NCI-H82 (cell line): ENCODE results near the gene MS4A1.
A peak's percentile ranks its signal among the peaks of the same experiment; 100 is the strongest.
"Not testable (repeated sequence)": the region's sequence is repeated elsewhere in the genome, so short reads cannot be mapped to it uniquely, and the experiment has no call there.

Source experiments
- DNase-seq: peaks from one replicate; lab custom pipeline; 2025; lab: John Stamatoyannopoulos, UW

MS4A1 gene

GRCh38 chr11:60455531-60456042 lies at the start of gene MS4A1:
MS4A1 (plus strand) TSS chr11:60455847; CDS start chr11:60462375, 6,528 bp downstream.
- DNase-seq, result no peak

GRCh38 chr11:60420015-60420414 lies 35.6 kb upstream of the MS4A1 start:
- DNase-seq, result no peak

GRCh38 chr11:60422609-60423008 lies 33.0 kb upstream of the MS4A1 start:
- no peak for DNase-seq

GRCh38 chr11:60428517-60428916 lies 27.1 kb upstream of the MS4A1 start:
- DNase-seq, result no peak

- DNase-seq, result no peak
Observed at GRCh38 chr11:60429272-60429671, 26.4 kb upstream of the MS4A1 start, which contains the start of gene MS4A5. MS4A5 (plus strand) TSS chr11:60429572; CDS start chr11:60429675, 103 bp downstream.

GRCh38 chr11:60431251-60431650 lies 24.4 kb upstream of the MS4A1 start:
- DNase-seq, result no peak

GRCh38 chr11:60433401-60433800 lies 22.2 kb upstream of the MS4A1 start:
- no peak for DNase-seq

DNA sequence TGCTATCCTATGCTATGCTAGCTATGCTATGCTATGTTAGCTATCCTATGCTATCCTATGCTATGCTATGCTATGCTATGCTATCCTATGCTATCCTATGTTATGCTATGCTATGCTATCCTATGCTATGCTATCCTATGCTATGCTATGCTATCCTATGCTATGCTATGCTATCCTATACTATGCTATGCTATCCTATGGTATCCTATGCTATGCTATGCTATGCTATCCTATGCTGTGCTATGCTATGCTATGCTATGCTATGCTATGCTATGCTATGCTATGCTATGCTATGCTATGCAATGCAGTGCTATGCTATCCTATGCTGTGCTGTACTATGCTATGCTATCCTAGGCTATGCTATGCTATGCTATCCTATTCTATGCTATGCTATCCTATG lies 8.6 kb upstream of the MS4A1 start:
- no peak for DNase-seq

- no peak for DNase-seq
Observed at GRCh38 chr11:60447846-60448245, 7.8 kb upstream of the MS4A1 start.

DNA sequence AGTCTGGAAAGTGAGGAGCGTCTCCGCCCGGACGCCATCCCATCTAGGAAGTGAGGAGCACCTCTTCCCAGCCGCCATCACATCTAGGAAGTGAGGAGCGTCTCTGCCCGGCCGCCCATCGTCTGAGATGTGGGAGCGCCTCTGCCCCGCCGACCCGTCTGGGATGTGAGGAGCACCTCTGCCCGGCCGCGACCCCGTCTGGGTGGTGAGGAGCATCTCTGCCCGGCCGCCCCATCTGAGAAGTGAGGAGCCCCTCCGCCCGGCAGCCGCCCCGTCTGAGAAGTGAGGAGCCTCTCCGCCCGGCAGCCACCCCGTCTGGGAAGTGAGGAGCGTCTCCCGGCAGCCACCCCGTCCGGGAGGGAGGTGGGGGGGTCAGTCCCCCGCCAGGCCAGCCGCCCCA lies 4.5 kb upstream of the MS4A1 start:
- DNase-seq, result not testable (repeated sequence)

DNA sequence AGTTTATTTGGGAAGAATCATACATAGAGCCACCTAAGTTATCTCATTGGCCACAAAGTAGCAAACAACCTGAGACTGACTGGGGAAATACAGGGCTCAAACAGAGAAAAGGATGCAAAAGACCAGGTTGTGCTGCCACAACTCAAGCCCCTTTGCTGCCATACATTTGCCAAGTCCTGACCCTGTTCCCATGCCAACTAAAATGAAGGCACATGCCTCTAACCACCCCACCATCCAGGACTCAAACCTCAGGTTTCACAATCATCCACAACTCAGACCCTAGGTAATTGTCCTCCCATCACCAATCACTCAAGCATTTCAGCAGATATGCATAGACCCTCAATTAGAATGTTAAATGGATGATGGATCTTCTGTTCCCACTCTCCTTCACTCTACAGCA lies 1.4 kb upstream of the MS4A1 start:
- no peak for DNase-seq

DNA sequence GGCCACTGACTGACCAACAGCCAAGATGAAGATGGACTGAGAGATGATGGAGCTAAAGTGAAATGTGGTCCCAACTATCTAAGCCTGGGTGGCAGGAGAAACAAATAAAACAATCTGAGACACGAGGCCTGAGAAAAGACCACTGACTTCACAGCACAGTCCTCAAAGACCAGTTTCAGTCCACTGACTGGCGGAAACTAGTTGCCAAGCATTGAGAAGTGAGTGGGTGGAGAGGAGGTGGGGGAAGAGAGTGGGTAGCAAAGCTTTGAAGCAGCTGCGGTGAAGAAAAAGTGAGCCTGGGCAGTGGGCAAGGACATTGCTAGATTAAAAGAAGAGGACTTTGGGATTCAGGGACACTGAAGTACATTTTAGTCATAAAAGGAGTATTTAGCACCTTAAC lies 1.9 kb downstream of the MS4A1 start:
- no peak for DNase-seq

DNA sequence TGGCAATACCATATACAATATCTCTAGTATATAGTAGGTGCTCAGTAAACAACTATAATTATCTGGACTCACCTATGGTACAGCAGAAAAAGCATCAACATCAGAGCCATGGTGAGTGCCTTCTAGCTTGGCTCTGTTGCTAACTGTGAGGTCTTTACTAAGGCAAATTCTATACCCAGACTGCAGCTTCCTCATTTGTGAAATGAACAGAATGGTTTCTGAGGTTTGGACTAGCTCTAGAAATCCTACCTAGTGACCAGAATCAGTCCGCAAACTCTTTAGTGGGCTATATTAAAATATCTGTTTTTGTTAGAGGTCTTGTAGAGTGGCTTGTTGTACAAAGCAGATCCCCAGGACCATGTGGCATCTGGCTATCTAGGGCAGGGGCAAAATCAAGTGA lies 3.7 kb downstream of the MS4A1 start:
- DNase-seq, result no peak

- no peak for DNase-seq
Observed at GRCh38 chr11:60468829-60469228, 13.2 kb downstream of the MS4A1 start.

- DNase-seq, result no peak
Observed at GRCh38 chr11:60469723-60470122, 14.1 kb downstream of the MS4A1 start.

- no peak for DNase-seq
Observed at GRCh38 chr11:60477035-60477445, 21.4 kb downstream of the MS4A1 start.

GRCh38 chr11:60482361-60482760 lies 26.7 kb downstream of the MS4A1 start:
- no peak for DNase-seq

- DNase-seq, result peak; percentile 69
Observed at GRCh38 chr11:60485987-60486386, 30.3 kb downstream of the MS4A1 start.

DNA sequence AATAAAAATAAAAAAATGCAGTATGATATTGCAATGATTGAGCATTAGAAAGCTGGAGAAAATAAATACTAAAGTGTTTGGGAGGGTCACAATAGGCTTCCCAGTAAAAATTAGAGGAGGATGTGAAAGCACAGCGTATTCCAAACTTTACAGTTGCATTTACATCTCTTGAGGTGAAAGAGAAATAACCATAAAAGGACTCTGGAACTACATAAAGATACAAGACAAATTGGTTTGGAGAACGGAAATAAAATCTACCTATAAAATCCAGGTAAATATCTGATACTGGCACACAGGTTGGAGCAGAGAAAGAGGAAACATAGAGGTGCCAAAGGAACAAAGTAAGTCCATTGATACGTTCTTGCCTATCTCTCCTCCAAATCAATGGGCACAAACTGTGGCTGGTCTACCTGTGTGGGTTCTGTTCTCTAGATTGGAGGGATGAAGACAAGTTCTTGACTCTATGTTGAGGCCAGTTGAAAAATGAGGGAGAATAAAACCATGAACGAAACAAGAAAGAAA lies 36.9 kb downstream of the MS4A1 start, which contains the start of gene MS4A12:
Gene MS4A12 (plus strand): TSS at position 291 of the 522 bp plus-strand sequence. CDS start 4,541 bp downstream, outside the sequence.
- DNase-seq, result no peak

- no peak for DNase-seq
Observed at GRCh38 chr11:60493454-60493853, 37.8 kb downstream of the MS4A1 start.

DNA sequence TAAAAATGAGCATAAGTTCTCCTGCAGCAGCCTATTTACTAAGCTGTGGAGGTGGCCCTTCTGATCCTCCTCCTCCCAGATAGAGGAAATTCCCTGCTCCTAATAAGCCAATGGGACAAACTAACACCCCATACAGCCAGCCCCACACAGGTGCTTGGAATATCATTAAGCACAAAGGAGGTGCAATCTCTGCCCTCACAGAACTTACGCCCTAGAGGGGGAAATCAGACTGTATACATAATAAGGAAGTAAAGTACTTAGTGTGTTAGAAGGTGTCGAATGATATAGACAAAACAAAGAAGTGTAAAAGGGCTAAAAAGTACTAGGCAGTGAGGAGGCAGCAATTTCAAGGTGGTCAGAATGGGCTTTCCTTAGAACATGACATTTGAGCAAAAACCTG lies 42.8 kb downstream of the MS4A1 start:
- no peak for DNase-seq

DNA sequence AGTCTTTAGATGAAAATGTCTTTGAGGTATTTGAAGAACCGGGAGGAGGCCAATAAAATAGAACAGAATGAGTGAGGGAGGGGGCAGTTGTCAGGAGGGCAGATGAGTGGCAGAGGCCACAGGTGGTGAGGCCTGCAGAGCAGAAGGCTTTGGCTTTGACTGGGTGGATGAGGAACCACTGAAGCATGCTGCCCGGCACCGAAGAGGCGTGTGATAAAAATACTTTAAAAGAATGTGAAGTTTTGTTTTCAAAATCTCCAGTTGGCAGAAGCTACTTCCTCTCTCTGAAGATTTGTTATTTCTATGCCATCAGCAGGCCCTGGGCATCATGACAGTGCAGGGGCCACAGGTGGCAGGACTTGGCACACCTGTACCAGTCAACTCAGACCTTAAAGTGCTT lies 43.2 kb downstream of the MS4A1 start:
- DNase-seq, result no peak

GRCh38 chr11:60500276-60500910 lies 44.7 kb downstream of the MS4A1 start:
- DNase-seq, result no peak
